ENCODE data around the gene RDX.

The RDX gene

GRCh38 chr11:110207123-110207522, 89.3 kb downstream of the RDX start:
- TF ChIP-seq ELF4 (IDR thresholded peaks at IDR 0.05) (no peak), ZNF384 (IDR thresholded peaks at IDR 0.05) (no peak), TARDBP (IDR thresholded peaks at IDR 0.05) (no peak), NFRKB (IDR thresholded peaks at IDR 0.05) (no peak), HDGF (IDR thresholded peaks at IDR 0.05; ENCODE audit: borderline replicate concordance) (no peak), FOXK2 (IDR thresholded peaks at IDR 0.05) (no peak), SP1 (IDR thresholded peaks at IDR 0.05) (no peak), BHLHE40 (IDR thresholded peaks at IDR 0.05; ENCODE audit: borderline replicate concordance) (no peak), CTBP1 (IDR thresholded peaks at IDR 0.05; ENCODE audit: borderline replicate concordance) (no peak), ARNT (IDR thresholded peaks at IDR 0.05) (no peak), SUZ12 (IDR thresholded peaks at IDR 0.05) (no peak), PKNOX1 (IDR thresholded peaks at IDR 0.05) (no peak), FOXA1 (IDR thresholded peaks at IDR 0.05) (no peak), LEF1 (IDR thresholded peaks at IDR 0.05; ENCODE audit: borderline replicate concordance) (no peak), FOXM1 (IDR thresholded peaks at IDR 0.05; ENCODE audit: borderline replicate concordance) (no peak), L3MBTL2 (conservative IDR thresholded peaks at IDR 0.05) (no peak)
- no peak for DNase-seq (ENCODE audit: extremely low spot score)
- ChIA-PET POLR2A (no interaction called here), CTCF (no interaction called here)

GRCh38 chr11:110200836-110201235, 95.6 kb downstream of the RDX start:
- POLR2A ChIA-PET, result no interaction called here
- DNase-seq (ENCODE audit: extremely low spot score), result no peak
- TF ChIP-seq FOXK2 (IDR thresholded peaks at IDR 0.05) (no peak), HDGF (IDR thresholded peaks at IDR 0.05; ENCODE audit: borderline replicate concordance) (no peak), NFRKB (IDR thresholded peaks at IDR 0.05) (no peak), TARDBP (IDR thresholded peaks at IDR 0.05) (no peak), L3MBTL2 (conservative IDR thresholded peaks at IDR 0.05) (no peak), ELF4 (IDR thresholded peaks at IDR 0.05) (no peak), SUZ12 (IDR thresholded peaks at IDR 0.05) (no peak), FOXA1 (IDR thresholded peaks at IDR 0.05) (no peak), SP1 (IDR thresholded peaks at IDR 0.05) (no peak), FOXM1 (IDR thresholded peaks at IDR 0.05; ENCODE audit: borderline replicate concordance) (no peak), BHLHE40 (IDR thresholded peaks at IDR 0.05; ENCODE audit: borderline replicate concordance) (no peak), ARNT (IDR thresholded peaks at IDR 0.05) (no peak), ZNF384 (IDR thresholded peaks at IDR 0.05) (no peak), CTBP1 (IDR thresholded peaks at IDR 0.05; ENCODE audit: borderline replicate concordance) (no peak), PKNOX1 (IDR thresholded peaks at IDR 0.05) (no peak), LEF1 (IDR thresholded peaks at IDR 0.05; ENCODE audit: borderline replicate concordance) (no peak)
- CTCF ChIA-PET, result interaction anchor here (0.5 to 2.1 kb wide), 10 partner anchors 8 to 1404 kb away, joined by 3 to 9 read pairs (median 6); partner anchors contain the start of gene RDX

- no peak for TF ChIP-seq NFRKB (IDR thresholded peaks at IDR 0.05)
- no peak for TF ChIP-seq L3MBTL2 (conservative IDR thresholded peaks at IDR 0.05)
- TF ChIP-seq ELF4 (IDR thresholded peaks at IDR 0.05), result no peak
- no peak for TF ChIP-seq HDGF (IDR thresholded peaks at IDR 0.05; ENCODE audit: borderline replicate concordance)
- TF ChIP-seq CTBP1 (IDR thresholded peaks at IDR 0.05; ENCODE audit: borderline replicate concordance), result no peak
- TF ChIP-seq LEF1 (IDR thresholded peaks at IDR 0.05; ENCODE audit: borderline replicate concordance), result no peak
- ChIA-PET POLR2A (no interaction called here), CTCF (interaction anchor here (1.8 to 2.1 kb wide), 3 partner anchors 167 to 231 kb away, joined by 7 to 9 read pairs (median 9); no protein-coding TSS in a partner anchor)
- DNase-seq (ENCODE audit: extremely low spot score), result no peak
Observed at GRCh38 chr11:110200241-110200640, 96.2 kb downstream of the RDX start.

GRCh38 chr11:110199184-110199981, 97.0 kb downstream of the RDX start:
- CTCF ChIA-PET, result no interaction called here
- POLR2A ChIA-PET, result no interaction called here
- TF ChIP-seq FOXK2 (IDR thresholded peaks at IDR 0.05) (no peak), BHLHE40 (IDR thresholded peaks at IDR 0.05; ENCODE audit: borderline replicate concordance) (no peak), SP1 (IDR thresholded peaks at IDR 0.05) (no peak), PKNOX1 (IDR thresholded peaks at IDR 0.05) (no peak), HDGF (IDR thresholded peaks at IDR 0.05; ENCODE audit: borderline replicate concordance) (no peak), CTBP1 (IDR thresholded peaks at IDR 0.05; ENCODE audit: borderline replicate concordance) (no peak)
- no peak for DNase-seq (ENCODE audit: extremely low spot score)

GRCh38 chr11:110198031-110198729, 98.2 kb downstream of the RDX start:
- DNase-seq (ENCODE audit: extremely low spot score), result no peak
- CTCF ChIA-PET, result interaction anchor here (1.0 kb wide), 1 partner anchor 106 kb away, joined by 3 read pairs; no protein-coding TSS in a partner anchor
- POLR2A ChIA-PET, result interaction anchor here (0.8 kb wide), 1 partner anchor 237 kb away, joined by 3 read pairs; no protein-coding TSS in a partner anchor
- no peak for TF ChIP-seq HDGF (IDR thresholded peaks at IDR 0.05; ENCODE audit: borderline replicate concordance)
- TF ChIP-seq ZNF384 (IDR thresholded peaks at IDR 0.05), result no peak
- TF ChIP-seq FOXK2 (IDR thresholded peaks at IDR 0.05), result no peak
- no peak for TF ChIP-seq FOXA1 (IDR thresholded peaks at IDR 0.05)
- no peak for TF ChIP-seq PKNOX1 (IDR thresholded peaks at IDR 0.05)
- TF ChIP-seq SUZ12 (IDR thresholded peaks at IDR 0.05), result no peak
- no peak for TF ChIP-seq FOXM1 (IDR thresholded peaks at IDR 0.05; ENCODE audit: borderline replicate concordance)
- no peak for TF ChIP-seq ARNT (IDR thresholded peaks at IDR 0.05)
- no peak for TF ChIP-seq SP1 (IDR thresholded peaks at IDR 0.05)
- TF ChIP-seq BHLHE40 (IDR thresholded peaks at IDR 0.05; ENCODE audit: borderline replicate concordance), result no peak
- TF ChIP-seq NFRKB (IDR thresholded peaks at IDR 0.05), result no peak
- no peak for TF ChIP-seq CTBP1 (IDR thresholded peaks at IDR 0.05; ENCODE audit: borderline replicate concordance)
- no peak for TF ChIP-seq TARDBP (IDR thresholded peaks at IDR 0.05)
- no peak for TF ChIP-seq ELF4 (IDR thresholded peaks at IDR 0.05)
